NOMO-1 treated with dmso at 0.1 percent for 144 hours (cell line): ENCODE data around the gene TBC1D5.
"Not testable (repeated sequence)": the region's sequence is repeated elsewhere in the genome, so short reads cannot be mapped to it uniquely, and the experiment has no call there.

Experiments
- DNase-seq: peaks from one replicate; lab custom pipeline; 2025; ENCODE audit not compliant: unreplicated experiment; lab: John Stamatoyannopoulos, UW

The TBC1D5 gene

DNA sequence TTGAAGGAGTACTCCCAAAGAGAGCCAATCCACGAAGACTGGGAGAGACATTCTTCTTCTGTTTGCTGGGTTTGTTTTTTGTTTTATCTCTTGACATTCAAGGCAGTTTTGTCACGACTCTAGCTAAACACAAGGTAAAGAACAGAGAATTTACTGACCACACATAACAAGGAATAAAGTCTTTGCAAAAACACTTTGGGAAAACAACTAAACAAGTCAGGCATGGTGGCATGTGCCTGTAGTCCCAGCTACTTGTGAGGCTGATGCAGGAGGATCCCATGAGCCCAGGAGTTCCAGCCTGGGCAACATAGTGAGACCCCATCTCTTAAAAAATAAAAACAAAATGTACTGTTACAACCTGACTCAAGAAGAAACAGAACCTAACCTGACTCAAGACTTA lies 28.0 kb downstream of the TBC1D5 start:
- DNase-seq: no peak

DNA sequence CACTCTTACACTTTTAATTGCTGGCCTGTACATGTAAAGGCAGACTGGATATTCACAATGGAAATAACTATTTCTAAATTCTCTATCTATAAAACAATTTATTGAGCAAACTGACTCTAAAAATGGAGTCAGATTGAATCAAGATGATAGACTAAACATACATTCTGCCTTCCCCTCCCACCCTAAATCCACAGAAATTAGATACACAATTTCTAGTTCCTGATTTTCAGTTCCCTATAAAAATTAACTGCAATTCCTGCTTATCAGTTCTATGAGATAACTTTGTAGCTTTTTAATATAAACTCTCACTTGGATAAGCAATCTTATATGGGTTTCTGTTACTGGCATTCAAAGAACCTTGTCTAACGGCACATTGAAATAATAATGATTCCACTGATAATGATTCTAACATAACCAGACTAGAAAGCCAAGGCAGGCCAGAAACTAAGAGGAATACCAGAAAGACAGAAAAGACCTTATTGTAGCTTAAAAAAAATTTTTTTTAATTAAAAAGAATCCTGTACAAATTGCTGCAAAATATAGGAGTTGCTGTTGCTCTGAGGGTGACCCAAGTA lies 33.1 kb downstream of the TBC1D5 start:
- DNase-seq: no peak

DNA sequence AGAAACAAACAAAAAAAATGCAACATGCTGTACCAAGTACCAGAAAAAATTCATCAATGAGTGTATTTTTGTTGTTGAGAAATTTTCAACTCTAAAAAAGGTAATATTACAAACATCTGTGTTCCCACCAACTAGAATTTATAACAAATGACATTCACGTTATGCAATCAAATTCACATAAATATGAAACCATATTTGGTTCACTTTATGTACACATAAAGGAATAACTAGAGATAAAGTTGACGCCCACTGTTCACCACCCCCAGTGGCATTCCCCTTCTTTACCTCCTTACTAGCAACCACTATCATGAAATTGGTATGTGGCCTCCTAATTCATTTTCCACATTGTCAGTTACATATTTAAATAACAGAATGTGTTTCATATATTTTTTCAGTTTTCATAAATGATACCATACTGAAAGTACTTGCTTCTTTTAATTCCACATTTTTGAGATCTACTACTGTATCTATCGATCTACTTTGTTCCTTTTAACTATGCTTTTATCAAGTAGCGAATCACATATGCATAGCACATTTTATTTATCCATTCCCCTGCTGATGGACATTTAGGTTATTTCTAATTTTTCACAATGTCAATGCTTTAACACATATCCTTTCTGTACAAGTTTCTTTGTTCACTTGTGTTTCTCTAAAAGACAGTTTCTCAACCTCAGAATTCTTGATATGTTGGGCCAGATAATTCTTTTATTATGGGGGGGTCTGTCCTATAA lies 34.5 kb downstream of the TBC1D5 start:
- DNase-seq: no peak

DNA sequence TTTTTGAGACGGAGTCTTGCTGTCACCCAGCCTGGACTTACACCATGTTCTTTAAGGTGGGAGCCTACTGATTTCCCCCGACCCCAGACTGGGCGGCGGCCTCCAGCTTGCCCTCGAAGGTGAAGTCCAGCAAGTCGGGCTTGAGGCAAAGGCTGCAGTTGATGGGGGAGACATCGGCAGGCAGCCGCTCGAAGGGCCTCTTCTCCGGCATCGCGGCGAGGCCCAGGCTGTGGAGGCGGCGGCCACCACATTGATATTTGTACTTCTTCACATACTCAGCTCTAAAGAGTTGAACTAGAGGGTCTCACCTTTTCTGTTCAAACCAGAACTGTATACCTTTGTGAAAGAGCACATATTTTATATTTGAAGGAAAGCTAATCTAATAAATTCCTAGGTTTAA lies 36.4 kb downstream of the TBC1D5 start:
- not testable (repeated sequence) for DNase-seq

DNA sequence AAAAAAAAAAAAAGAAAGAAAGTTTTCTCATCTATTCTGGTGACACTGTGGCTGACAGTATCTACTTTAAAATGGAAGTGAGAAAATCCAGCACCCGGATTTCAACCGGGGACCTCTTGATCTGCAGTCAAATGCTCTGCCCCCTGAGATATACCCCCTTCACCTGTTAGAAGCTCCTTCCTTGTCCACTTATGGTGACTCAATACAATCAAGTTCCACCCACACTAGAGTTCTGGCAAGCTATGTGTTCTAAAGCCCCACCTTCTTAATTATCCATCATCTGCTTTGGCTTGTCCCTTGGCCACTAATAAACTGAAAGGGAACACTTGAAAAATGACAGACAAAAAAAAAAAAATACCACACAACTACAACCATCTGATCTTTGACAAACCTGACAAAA lies 42.6 kb downstream of the TBC1D5 start:
- not testable (repeated sequence) for DNase-seq

DNA sequence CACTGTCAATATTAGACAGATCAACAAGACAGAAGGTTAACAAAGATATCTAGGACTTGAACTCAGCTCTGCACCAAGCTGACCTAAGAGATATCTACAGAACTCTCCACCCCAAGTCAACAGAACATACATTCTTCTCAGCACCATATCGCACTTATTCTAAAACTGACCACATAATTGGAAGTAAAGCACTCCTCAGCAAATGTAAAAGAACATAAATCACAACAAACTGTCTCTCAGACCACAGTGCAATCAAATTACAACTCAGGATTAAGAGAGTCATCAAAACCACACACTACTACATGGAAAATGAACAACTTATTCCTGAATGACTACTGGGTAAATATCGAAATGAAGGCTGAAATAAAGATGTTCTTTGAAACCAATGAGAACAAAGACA lies 46.8 kb downstream of the TBC1D5 start:
- not testable (repeated sequence) for DNase-seq

DNA sequence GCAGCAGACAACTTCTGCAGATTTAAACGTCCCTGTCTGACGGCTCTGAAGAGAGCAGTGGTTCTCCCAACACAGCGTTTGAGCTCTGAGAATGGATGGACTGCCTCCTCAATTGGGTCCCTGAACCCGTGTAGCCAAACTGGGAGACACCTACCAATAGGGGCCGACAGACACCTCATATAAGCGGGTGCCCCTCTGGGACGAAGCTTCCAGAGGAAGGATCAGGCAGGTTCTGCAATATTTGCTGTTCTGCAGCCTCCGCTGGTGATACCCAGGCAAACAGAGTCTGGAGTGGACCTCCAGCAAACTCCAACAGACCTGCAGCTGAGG lies 48.8 kb downstream of the TBC1D5 start:
- DNase-seq: not testable (repeated sequence)

DNA sequence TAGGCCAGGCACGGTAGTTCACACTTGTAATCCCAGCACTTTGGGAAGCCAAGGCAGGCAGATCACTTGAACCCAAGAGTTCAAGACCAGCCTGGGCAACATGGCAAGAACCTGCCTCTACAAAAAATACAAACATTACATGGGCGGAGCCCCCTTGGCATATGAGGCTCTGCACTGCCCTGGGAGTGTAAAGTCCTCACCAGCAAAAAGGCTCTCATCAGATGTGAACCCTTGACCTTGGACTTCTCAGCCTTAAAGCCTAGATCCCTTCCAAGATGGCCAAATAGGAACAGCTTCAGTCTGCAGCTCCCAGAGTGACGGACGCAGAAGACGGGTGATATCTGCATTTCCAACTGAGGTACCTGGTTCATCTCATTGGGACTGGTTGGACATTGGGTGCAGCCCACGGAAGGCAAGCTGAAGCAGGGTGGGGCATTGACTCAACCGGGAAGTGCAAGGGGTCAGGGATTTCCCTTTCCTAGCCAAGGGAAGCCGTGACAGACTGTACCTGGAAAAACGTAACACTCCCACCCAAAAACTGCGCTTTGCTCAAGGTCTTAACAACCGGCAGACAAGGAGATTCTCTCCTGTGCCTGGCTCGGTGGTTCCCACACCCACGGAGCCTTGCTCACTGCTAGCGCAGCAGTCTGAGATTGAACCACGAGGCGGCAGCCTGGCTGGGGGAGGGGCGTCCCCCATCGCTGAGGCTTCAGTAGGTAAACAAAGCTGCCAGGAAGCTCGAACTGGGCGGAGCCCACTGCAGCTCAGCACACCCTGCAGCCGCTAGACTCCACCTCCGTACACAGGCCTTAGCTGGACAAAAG lies 49.4 kb downstream of the TBC1D5 start:
- not testable (repeated sequence) for DNase-seq

DNA sequence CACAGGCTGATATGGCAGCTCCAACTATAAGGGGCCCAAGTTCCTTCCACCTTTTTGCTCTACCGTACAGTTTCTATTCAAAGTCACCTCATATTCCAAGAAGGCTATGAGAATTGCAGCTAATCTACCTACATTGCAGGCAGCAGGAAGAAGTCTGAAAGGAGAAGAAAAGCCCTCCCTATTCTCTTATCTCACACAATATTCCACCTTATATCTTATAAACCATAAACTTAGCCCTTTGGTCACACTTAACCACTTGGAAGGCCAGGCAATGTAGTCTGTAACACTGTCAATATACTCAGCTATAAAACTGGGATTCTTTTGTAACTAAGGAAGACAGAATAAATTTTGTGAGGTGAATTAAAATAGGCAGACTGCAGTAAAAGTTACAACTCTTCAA lies 54.9 kb downstream of the TBC1D5 start:
- no peak for DNase-seq

DNA sequence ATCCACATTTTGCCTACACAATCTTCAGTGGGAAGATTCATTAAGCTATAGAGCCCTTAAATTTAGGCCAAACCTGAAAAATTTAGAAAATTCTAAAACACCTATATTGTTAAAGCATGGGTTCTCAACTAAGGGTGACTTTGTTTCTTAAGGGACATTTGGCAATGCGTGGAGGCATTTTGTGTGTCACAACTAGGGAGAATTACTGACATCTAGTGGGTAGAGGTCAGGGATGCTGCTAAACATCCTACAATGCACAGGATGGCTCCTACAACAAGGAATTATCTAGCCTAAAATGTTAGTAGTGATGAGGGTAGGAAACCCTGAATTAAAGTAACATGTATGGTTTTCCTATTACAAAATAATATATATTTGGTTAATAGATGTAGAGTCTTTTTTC lies 55.8 kb downstream of the TBC1D5 start:
- DNase-seq: no peak

DNA sequence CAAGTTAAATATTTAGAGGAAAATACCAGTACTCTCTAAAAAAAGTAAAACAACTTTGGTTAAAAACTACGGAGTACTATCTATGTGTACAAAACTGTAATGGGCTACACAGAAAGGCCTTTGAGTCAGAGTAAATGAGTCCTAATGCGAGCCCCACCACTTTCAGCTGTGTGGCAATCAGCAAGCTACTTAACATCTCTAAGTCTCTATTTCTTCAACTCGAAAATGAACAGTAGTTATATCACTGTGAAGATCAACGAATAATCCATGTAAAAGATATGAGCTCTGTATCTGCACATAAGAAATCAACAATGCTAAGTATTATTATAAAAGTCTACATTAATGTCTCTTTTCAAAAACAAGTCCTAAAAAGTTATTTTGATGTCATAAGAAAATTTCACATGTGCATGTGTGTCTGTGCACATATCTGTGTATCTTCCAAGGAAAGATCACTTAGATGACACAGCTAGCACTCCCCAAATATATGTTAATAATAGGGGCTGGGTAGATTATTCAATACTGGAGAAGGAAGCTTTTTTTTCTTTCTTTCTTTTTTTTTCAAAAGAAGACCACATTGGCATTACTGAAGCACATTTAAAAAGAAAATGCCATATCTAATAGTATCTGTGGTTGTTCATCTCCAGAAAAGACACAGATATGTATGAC lies 58.8 kb downstream of the TBC1D5 start:
- no peak for DNase-seq

DNA sequence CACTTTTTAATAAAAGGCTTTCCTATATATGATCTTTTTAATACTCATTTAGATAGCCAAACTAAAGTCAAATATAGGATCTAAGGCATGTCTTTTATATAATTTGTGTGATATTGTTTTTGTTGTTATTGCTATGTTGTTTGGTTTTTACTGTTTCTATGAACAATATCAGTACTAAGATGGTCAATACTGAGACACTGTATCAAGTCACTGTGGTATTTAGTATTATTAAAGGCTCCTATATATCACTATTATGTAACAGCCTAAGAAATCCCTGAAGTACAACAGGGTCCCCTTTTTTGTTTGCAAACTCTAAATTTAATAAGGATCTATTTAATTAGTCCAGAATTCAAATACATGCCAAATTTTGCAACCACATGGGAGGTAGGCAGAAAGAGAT lies 61.9 kb downstream of the TBC1D5 start:
- no peak for DNase-seq

DNA sequence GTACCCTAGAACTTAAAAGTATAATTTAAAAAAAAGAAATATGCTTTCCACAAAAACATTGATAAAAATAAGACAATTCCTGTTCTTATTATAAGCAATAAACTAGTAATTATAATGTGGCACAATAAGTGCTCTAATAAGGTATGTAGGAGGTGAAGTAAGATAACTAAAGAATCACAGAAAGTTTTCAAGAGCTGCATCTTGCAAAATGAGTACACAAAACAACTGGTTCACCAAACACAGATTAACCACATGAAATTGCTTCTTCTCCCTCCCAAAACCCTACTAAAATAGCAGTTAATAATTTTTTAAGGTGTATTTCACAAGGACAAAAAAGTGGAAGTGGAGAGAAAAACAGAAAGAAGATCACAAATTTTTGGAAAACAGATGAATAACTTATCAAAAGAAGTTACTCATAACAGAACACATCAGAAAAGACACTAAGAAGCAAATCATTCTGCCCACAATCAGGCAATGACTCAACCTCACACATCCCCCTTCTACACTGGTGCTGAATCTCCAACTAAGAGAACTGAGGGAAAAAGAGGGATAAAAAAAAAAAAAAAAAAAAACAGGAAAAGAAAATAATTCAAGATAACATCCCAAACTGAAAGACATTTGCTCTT lies 64.2 kb downstream of the TBC1D5 start:
- DNase-seq: no peak

DNA sequence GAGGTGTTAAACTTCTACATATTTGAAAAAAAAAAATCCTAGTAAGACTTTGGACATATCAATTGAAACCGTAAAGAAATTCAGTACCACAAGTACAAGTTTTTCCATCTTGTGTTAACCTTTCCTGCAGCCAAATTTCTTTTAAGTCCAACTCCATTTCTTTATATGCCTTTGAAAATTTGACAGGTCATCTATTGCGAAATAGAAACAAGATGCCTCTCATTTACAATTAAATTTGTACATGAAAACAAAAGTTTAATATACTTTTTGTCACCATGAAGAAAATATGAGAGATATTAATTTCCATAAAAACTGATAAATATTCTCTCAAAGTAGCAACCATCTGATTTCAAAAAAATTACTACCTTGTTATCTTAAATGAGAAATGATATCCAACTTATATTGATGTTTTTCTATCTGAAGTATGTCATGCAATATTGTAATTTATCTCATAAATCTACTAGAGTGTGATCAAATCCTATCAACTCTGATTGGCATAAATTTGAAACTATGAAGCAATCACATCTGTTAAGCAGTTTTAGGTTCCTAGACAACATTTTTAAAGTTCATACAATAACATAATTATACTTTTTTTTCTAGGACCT lies 68.2 kb downstream of the TBC1D5 start:
- DNase-seq: no peak

DNA sequence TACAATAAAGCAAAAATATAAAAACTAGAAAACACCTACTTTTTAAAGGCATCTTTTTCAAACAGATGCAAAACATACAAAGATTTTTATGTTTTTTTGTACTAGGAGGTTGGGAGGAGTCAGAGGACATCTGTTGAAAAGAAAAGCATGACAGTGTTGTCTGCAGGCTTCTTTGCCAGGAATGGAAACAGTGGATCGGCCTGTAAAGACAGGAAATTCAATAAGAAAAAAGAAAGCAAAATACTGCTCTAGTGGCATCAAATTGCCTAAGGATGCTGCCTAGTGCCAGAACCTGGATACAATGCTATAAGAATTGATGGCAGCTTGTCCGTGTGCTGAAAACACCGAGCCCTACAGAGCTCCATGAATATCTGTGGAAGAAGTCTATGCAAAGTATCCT lies 69.9 kb downstream of the TBC1D5 start:
- no peak for DNase-seq

DNA sequence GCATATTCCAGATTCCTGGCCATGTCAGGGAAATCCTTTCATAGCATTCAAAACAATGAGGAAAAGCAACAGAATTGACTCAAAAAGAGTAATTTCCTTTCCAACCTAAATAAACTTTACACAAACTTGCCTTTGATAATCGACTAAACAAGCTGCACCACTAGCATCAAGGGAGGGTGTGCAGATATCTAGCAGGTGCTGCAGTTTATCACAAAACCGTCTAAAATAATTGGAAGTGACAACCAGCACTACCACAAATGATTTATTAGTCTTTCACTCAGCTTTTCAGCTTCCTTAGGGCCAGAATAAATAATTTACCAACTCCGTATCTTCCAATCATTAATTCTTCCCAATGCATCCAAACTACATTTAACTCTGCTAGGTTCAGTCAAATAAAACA lies 71.7 kb downstream of the TBC1D5 start:
- DNase-seq: no peak

DNA sequence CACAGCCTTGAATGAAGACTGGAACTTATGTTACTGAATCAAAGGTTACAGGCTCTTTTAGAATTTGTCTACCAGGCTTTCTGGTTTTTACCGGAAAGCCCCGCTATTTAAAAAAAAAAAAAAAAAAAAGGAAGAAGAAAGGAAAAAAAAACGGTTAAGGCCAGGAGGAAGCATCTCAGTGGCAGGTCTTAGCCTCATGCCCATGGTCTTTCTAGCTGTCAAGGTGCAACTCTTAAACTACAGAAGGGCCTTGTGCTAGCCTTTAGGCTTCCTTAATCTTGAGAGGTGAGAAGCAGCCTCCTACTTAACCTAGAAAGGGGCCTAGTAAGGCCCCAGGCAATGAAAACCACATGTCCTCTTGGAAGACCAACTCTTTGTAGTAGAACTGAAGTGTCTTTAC lies 77.5 kb downstream of the TBC1D5 start:
- DNase-seq: no peak

DNA sequence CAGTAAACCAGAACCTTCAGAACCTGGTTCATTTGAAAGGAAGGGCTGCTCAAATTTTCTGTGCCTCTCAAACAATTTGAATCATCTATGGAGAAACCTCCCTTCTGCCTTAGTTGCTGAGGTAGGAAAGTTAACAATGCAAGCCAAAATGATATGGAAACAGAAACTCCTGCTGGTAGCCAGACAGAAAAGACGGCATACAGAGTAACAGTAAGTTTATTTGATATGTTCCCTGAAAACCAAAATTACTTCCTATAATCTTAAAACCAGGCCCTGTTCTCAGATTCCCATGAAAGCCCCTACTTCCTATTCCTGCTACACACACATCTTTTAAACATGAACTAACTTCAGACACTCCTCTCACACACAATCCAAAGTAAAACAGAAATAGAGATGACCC lies 86.2 kb downstream of the TBC1D5 start:
- no peak for DNase-seq

DNA sequence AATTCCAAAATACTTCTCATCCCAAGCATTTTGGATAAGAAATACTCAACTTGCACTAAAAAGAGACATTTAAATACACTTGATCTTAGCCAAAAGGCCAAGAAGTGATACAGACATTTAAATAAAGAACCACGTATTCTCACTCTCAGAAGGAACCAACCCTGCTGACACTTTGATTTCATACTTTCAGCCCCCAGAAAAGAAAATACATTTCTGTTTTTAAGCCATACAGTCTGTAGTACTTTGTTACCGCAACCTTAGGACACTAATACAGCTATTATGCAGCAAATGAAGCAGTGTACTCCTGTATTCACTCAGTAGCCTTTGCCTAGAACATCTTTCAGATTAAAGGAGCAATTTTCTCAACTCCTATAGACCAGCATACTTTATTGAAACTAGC lies 86.7 kb downstream of the TBC1D5 start:
- no peak for DNase-seq

DNA sequence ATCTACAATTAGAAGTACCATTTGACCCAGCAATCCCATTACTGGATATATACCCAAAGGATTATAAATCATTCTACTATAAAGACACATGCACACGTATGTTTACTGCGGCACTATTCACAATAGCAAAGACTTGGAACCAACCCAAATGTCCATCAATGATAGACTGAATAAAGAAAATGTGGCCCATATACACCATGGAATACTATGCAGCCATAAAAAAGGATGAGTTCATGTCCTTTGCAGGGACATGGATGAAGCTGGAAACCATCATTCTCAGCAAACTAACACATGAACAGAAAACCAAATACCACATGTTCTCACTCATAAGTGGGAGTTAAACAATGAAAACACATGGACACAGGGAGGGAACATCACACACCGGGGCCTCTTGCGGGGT lies 92.7 kb downstream of the TBC1D5 start:
- not testable (repeated sequence) for DNase-seq
